NCI-H1436 (cell line): ENCODE results near the gene ASTN2.
A peak's percentile ranks its signal among the peaks of the same experiment; 100 is the strongest.

Source experiments
- DNase-seq: peaks from one replicate; lab custom pipeline; 2025; lab: John Stamatoyannopoulos, UW

ASTN2 gene

GRCh38 chr9:116627433-116627832, 787.4 kb downstream of the ASTN2 start:
- DNase-seq: no peak

GRCh38 chr9:116626762-116627161, 788.1 kb downstream of the ASTN2 start:
- no peak for DNase-seq

GRCh38 chr9:116623715-116624114, 791.1 kb downstream of the ASTN2 start:
- no peak for DNase-seq

GRCh38 chr9:116617389-116617788, 797.5 kb downstream of the ASTN2 start:
- DNase-seq: no peak

- DNase-seq: no peak
These were observed 798.4 kb downstream of the ASTN2 start for GRCh38 chr9:116616304-116616914.

GRCh38 chr9:116608064-116608463, 806.8 kb downstream of the ASTN2 start:
- no peak for DNase-seq

- no peak for DNase-seq
These were observed 808.9 kb downstream of the ASTN2 start for GRCh38 chr9:116605904-116606341.

GRCh38 chr9:116605060-116605459, 809.8 kb downstream of the ASTN2 start:
- DNase-seq: no peak

- no peak for DNase-seq
These were observed 810.6 kb downstream of the ASTN2 start for GRCh38 chr9:116604251-116604650.

GRCh38 chr9:116599342-116599884, 815.4 kb downstream of the ASTN2 start:
- no peak for DNase-seq

- DNase-seq: no peak
These were observed 818.2 kb downstream of the ASTN2 start for GRCh38 chr9:116596646-116597045.

GRCh38 chr9:116594547-116594946, 820.3 kb downstream of the ASTN2 start:
- no peak for DNase-seq

- DNase-seq: no peak
These were observed 821.9 kb downstream of the ASTN2 start for GRCh38 chr9:116592970-116593369.

- no peak for DNase-seq
These were observed 825.2 kb downstream of the ASTN2 start for GRCh38 chr9:116589392-116590354.

GRCh38 chr9:116587919-116588318, 826.9 kb downstream of the ASTN2 start:
- DNase-seq: no peak

GRCh38 chr9:116585896-116586295, 829.0 kb downstream of the ASTN2 start:
- DNase-seq: no peak

- DNase-seq: no peak
These were observed 829.7 kb downstream of the ASTN2 start for GRCh38 chr9:116585204-116585603.

- no peak for DNase-seq
These were observed 834.0 kb downstream of the ASTN2 start for GRCh38 chr9:116580853-116581252.

- DNase-seq: no peak
These were observed 838.5 kb downstream of the ASTN2 start for GRCh38 chr9:116576386-116576785.

GRCh38 chr9:116574027-116574679, 840.7 kb downstream of the ASTN2 start:
- no peak for DNase-seq

GRCh38 chr9:116572095-116572748, 842.6 kb downstream of the ASTN2 start:
- peak; percentile 20 for DNase-seq

- DNase-seq: no peak
These were observed 845.7 kb downstream of the ASTN2 start for GRCh38 chr9:116569111-116569510.
